Fibroblast of lung (primary cell): Measurements from ENCODE around the gene MCF2L2. TPM values are rescaled to one million over a fixed set of nuclear protein-coding genes. Genes with fewer than 3 reads are reported as not detected.
A peak's percentile ranks its signal among the peaks of the same experiment; 100 is the strongest.

Source experiments
- DNase-seq, 2 donors: peaks; one replicate each; pipeline versions ENCODE4 v3.0.0 to v3.0.0-alpha.2; 2010; ENCODE audit warnings: low read depth in 2 of 2
- H2AFZ ChIP-seq: 2 replicates; pipeline ENCODE4 v1.5.1; 2012; ENCODE audit warnings: low read length, control low read depth, inconsistent platforms
- H3K27ac ChIP-seq: 2 replicates; pipeline ENCODE4 v1.5.1; 2011; ENCODE audit warnings: low read length, control low read depth; ENCODE audit not compliant: insufficient read depth
- H3K27me3 ChIP-seq: 2 replicates; pipeline ENCODE4 v1.5.1; 2011; ENCODE audit warnings: mild to moderate bottlenecking, low read length; ENCODE audit not compliant: control insufficient read depth, insufficient read depth
- H3K36me3 ChIP-seq: 2 replicates; pipeline ENCODE4 v1.5.1; 2011; ENCODE audit warnings: low read length; ENCODE audit not compliant: control insufficient read depth, insufficient read depth
- H3K4me1 ChIP-seq: 2 replicates; pipeline ENCODE4 v1.5.1; 2011; ENCODE audit warnings: low read length; ENCODE audit not compliant: control insufficient read depth, insufficient read depth; ENCODE audit errors: extremely low read depth
- H3K4me2 ChIP-seq: 2 replicates; pipeline ENCODE4 v1.5.1; 2011; ENCODE audit warnings: low read length, control low read depth; ENCODE audit not compliant: insufficient read depth; ENCODE audit errors: extremely low read depth
- H3K4me3 ChIP-seq, 4 experiments: fragments of 200-600 bp in 1 of 4; sonication (generic) in 1 of 4; replicated peaks in 1 of 4; 2 replicates each; pipeline ENCODE4 v1.5.1; 2011 to 2016; ENCODE audit warnings: low read length in 4 of 4, low read depth in 3 of 4, mild to moderate bottlenecking in 3 of 4, control low read depth in 2 of 4, inconsistent platforms in 1 of 4, mixed read lengths in 1 of 4; ENCODE audit not compliant: insufficient read depth in 1 of 4; ENCODE audit errors: control extremely low read depth in 1 of 4
- H3K79me2 ChIP-seq: 2 replicates; pipeline ENCODE4 v1.5.1; 2012; ENCODE audit warnings: mild to moderate bottlenecking, low read length, inconsistent platforms; ENCODE audit not compliant: control insufficient read depth, insufficient read depth
- H3K9ac ChIP-seq: 2 replicates; pipeline ENCODE4 v1.5.1; 2011; ENCODE audit warnings: mild to moderate bottlenecking, low read length, control low read depth; ENCODE audit not compliant: insufficient read depth
- H3K9me3 ChIP-seq: 2 replicates; pipeline ENCODE4 v1.5.1; 2012; ENCODE audit warnings: low read depth, low read length; ENCODE audit not compliant: control insufficient read depth, insufficient read depth
- H4K20me1 ChIP-seq: 2 replicates; pipeline ENCODE4 v1.5.1; 2011; ENCODE audit warnings: low read length; ENCODE audit not compliant: control insufficient read depth, insufficient read depth; ENCODE audit errors: extremely low read depth
- CTCF ChIP-seq, 2 donors: IDR thresholded peaks in 1 of 2; conservative IDR thresholded peaks in 1 of 2; 1 replicate in 1 of 2; 2 replicates in 1 of 2; pipeline ENCODE4 v1.5.1; 2011 to 2012; ENCODE audit warnings: low read length in 2 of 2, control low read depth in 1 of 2, inconsistent platforms in 1 of 2, low read depth in 1 of 2, mild to moderate bottlenecking in 1 of 2
- EZH2 ChIP-seq: IDR thresholded peaks from 2 replicates; pipeline ENCODE4 v1.5.1; 2012; ENCODE audit warnings: low read length, control low read depth, mild to moderate bottlenecking; ENCODE audit errors: missing control alignments
- polyA plus RNA-seq, 2 donors: library from polyadenylated mRNA; depleted of rRNA in 1 of 2; stranded (reverse) in 1 of 2; unstranded in 1 of 2; fragments of >200 nt; gene quantifications; 2 replicates each; pipeline ENCODE4 v1.2.1, GENCODE V29; 2011 to 2012; ENCODE audit warnings: missing spikeins in 1 of 2
- total RNA-seq: library from RNA; depleted of rRNA; stranded (reverse); fragments of >200 nt; gene quantifications from 2 replicates; pipeline ENCODE4 v1.2.1, GENCODE V29; 2014

Gene MCF2L2
- total and polyA plus RNA-seq, 2 donors (not counting 1 experiment from before 2014, with no cell fraction given): under 0.01 to 0.08 TPM

DNA sequence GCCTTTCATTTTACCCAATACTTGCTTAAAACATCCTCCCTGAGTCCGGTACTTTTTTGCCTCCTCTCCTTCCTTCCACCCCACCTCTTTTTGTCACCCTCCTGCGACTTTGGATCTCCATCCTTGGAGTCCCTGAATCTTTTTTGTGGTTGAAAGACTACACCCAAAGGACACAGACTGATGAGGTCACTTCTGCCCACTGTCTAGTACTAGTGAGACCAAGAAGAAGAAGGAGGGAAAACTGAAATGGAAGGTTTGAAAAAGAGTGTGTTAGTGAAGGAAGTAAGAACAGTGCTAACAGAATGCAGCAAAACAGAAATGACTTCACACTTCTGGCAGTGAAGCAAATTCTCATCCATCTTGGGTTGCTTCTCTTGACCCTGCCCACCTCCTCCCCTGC lies 168.8 kb downstream of the MCF2L2 start:
- Histone ChIP-seq H3K9ac (no peak overlapping the region), H2AFZ (no peak overlapping the region), H3K27me3 (no peaks in the 10 kb centered on the region), H3K4me3 (no peak overlapping the region), H3K9me3 (no peaks in the 10 kb centered on the region), H4K20me1 (no peaks in the 10 kb centered on the region), H3K4me2 (no peak overlapping the region), H3K36me3 (no peaks in the 10 kb centered on the region), H3K79me2 (no peaks in the 10 kb centered on the region), H3K4me1 (no peaks in the 10 kb centered on the region), H3K27ac (no peak overlapping the region)
- DNase-seq: no peak
- TF ChIP-seq CTCF (conservative IDR thresholded peaks at IDR 0.05 in 1 of 2, IDR thresholded peaks at IDR 0.05 in 1 of 2; ENCODE audit: low read depth in 1 of 2, low read length in 2 of 2) (no peak), EZH2 (no peak)

- no peak overlapping the region for H3K4me2 ChIP-seq
- no peak overlapping the region for H3K4me3 ChIP-seq
- TF ChIP-seq EZH2: no peak
- TF ChIP-seq CTCF (conservative IDR thresholded peaks at IDR 0.05 in 1 of 2, IDR thresholded peaks at IDR 0.05 in 1 of 2; ENCODE audit: low read depth in 1 of 2, low read length in 2 of 2): no peak
- H4K20me1 ChIP-seq: no peaks in the 10 kb centered on the region
- H3K27ac ChIP-seq: no peak overlapping the region
- no peak overlapping the region for H2AFZ ChIP-seq
- DNase-seq: no peak
- no peaks in the 10 kb centered on the region for H3K4me1 ChIP-seq
- no peaks in the 10 kb centered on the region for H3K9me3 ChIP-seq
- H3K9ac ChIP-seq: no peak overlapping the region
- no peaks in the 10 kb centered on the region for H3K36me3 ChIP-seq
- no peaks in the 10 kb centered on the region for H3K79me2 ChIP-seq
- H3K27me3 ChIP-seq: no peaks in the 10 kb centered on the region
Observed at GRCh38 chr3:183259087-183259486, 169.3 kb downstream of the MCF2L2 start.

GRCh38 chr3:183255348-183255730 lies 173.1 kb downstream of the MCF2L2 start:
- Histone ChIP-seq H3K4me2 (no peak overlapping the region), H3K79me2 (no peaks in the 10 kb centered on the region), H3K36me3 (no peaks in the 10 kb centered on the region), H2AFZ (no peak overlapping the region), H4K20me1 (no peaks in the 10 kb centered on the region), H3K4me1 (no peaks in the 10 kb centered on the region), H3K4me3 (peak overlapping the region in 1 of 4 experiments; percentile 82), H3K9ac (no peak overlapping the region), H3K9me3 (no peaks in the 10 kb centered on the region), H3K27ac (no peak overlapping the region), H3K27me3 (peaks cover 4% of the 10 kb centered on the region)
- TF ChIP-seq CTCF (conservative IDR thresholded peaks at IDR 0.05 in 1 of 2, IDR thresholded peaks at IDR 0.05 in 1 of 2; ENCODE audit: low read depth in 1 of 2, low read length in 2 of 2): no peak
- TF ChIP-seq EZH2: peak; percentile 20
- DNase-seq: peak; percentile 23 to 58
